Sciatic nerve (tissue), 2 donors: ENCODE measurements around the gene KRI1. TPM values are rescaled to one million over a fixed set of nuclear protein-coding genes. Genes with fewer than 3 reads are reported as not detected.

Experiments used
- ATAC-seq: fragments of 200-7000 bp; cut with Tn5 transposase; one replicate; pipeline ENCODE4 v1.9.1; 2020; ENCODE audit warnings: mild to moderate bottlenecking, moderate library complexity
- DNase-seq: peaks from one replicate; pipeline ENCODE4 v3.0.0-alpha.2; 2020; ENCODE audit warnings: low spot score
- intact Hi-C: fragments of 100-400 bp; cut with DNase I; formaldehyde crosslinking; loops from one replicate; pipeline ENCODE4 v1.14.2; 2022
- microRNA-seq: library from miRNA; unstranded; fragments of <30 nt; microRNA quantifications from one replicate; pipeline ENCODE4 v1.2.0, GENCODE V29; 2020
- total RNA-seq: library from RNA; stranded (reverse); fragmentation: NEBNext Ultra II Directional; extraction: Animal tissue kit (Norgen Biotek cat#: 25700); gene quantifications from one replicate; pipeline ENCODE4 v1.2.1, GENCODE V29; 2021
- donor health status: DM: no; HTN: no; CAD: no.
- donor health status: DM: no; HTN: no; CAD: no.

The KRI1 gene
- total RNA-seq, 1 donor from 2014 or later = 25.0 TPM

GRCh38 chr19:10505583-10506229 is 60.1 kb downstream of the KRI1 start:
- intact Hi-C loops = no loop called here
- ATAC-seq (peak; percentile 32), DNase-seq (peak; percentile 85)

Small RNA genes within 50 kb of the gene (microRNA-seq; reads per million reads assigned to microRNA genes)
- gene MIR1238 = not detected

Other genes starting within 250 kb of the KRI1 start
- 15.2 TPM for gene FDX2, start 250.0 kb downstream of the KRI1 start, total RNA-seq
- 20.3 TPM for gene RAVER1, start 232.5 kb downstream of the KRI1 start, total RNA-seq
- gene ICAM3, start 226.4 kb downstream of the KRI1 start, total RNA-seq = 10.5 TPM
- 128 TPM for gene TYK2, start 185.4 kb downstream of the KRI1 start, total RNA-seq
- gene CDC37, start 162.5 kb downstream of the KRI1 start, total RNA-seq = 128 TPM
- 11.0 TPM for gene PDE4A, start 145.5 kb downstream of the KRI1 start, total RNA-seq
- gene KEAP1, start 62.7 kb downstream of the KRI1 start, total RNA-seq = 63.9 TPM
- gene S1PR5, start 48.6 kb downstream of the KRI1 start, total RNA-seq = 0.53 TPM
- gene ATG4D, start 22.1 kb downstream of the KRI1 start, total RNA-seq = 15.1 TPM
- 14.9 TPM for gene CDKN2D, start 3.0 kb upstream of the KRI1 start, total RNA-seq
- not detected for gene AP1M2, start 21.3 kb upstream of the KRI1 start, total RNA-seq
- gene SLC44A2, start 59.5 kb upstream of the KRI1 start, total RNA-seq = 281 TPM
- gene ILF3, start 88.3 kb upstream of the KRI1 start, total RNA-seq = 198 TPM
- gene QTRT1, start 135.4 kb upstream of the KRI1 start, total RNA-seq = 43.8 TPM
- gene DNM2, start 152.1 kb upstream of the KRI1 start, total RNA-seq = 136 TPM